Stimulated activated memory B cell treated with anti-CD40 and anti-IgM and Interleukin-4, amounts not matched to agents 10 μg/mL and 1 μg/mL and 100 μg/mL, for 72 hours (primary cell): Measurements from ENCODE around the gene TTLL13.
A peak's percentile ranks its signal among the peaks of the same experiment; 100 is the strongest.

Source experiments
- ATAC-seq: fragments of 150-1000 bp; cut with Tn5 transposase; 2 replicates; pipeline ENCODE4 v1.10.0; 2021
- H3K27ac Mint-ChIP-seq: one replicate; pipeline ENCODE4 v1.8.0; 2022; ENCODE audit warnings: mild to moderate bottlenecking, mixed read lengths
- H3K27me3 Mint-ChIP-seq: one replicate; pipeline ENCODE4 v1.8.0; 2022; ENCODE audit warnings: mixed read lengths
- H3K36me3 Mint-ChIP-seq: one replicate; pipeline ENCODE4 v1.8.0; 2022; ENCODE audit warnings: mixed read lengths
- H3K4me1 Mint-ChIP-seq: one replicate; pipeline ENCODE4 v1.8.0; 2022; ENCODE audit warnings: mixed read lengths
- H3K4me3 Mint-ChIP-seq: one replicate; pipeline ENCODE4 v1.8.0; 2022; ENCODE audit warnings: mild to moderate bottlenecking, moderate library complexity, mixed read lengths
- H3K9me3 Mint-ChIP-seq: one replicate; pipeline ENCODE4 v1.8.0; 2022; ENCODE audit warnings: mixed read lengths

Gene TTLL13

GRCh38 chr15:90227816-90228772 lies 21.3 kb upstream of the TTLL13 start:
- peaks cover 44% of the 10 kb centered on the region for H3K4me1 Mint-ChIP-seq
- H3K9me3 Mint-ChIP-seq: no peaks in the 10 kb centered on the region
- H3K27ac Mint-ChIP-seq: peak overlapping the region; percentile 49
- ATAC-seq: no peak
- H3K4me3 Mint-ChIP-seq: no peak overlapping the region
- no peaks in the 10 kb centered on the region for H3K27me3 Mint-ChIP-seq
- peaks cover 60% of the 10 kb centered on the region for H3K36me3 Mint-ChIP-seq

GRCh38 chr15:90228960-90229359 lies 20.4 kb upstream of the TTLL13 start:
- Mint-ChIP-seq H3K27me3 (no peaks in the 10 kb centered on the region), H3K9me3 (no peaks in the 10 kb centered on the region), H3K4me1 (peaks cover 46% of the 10 kb centered on the region), H3K4me3 (no peak overlapping the region), H3K36me3 (peaks cover 53% of the 10 kb centered on the region), H3K27ac (peak overlapping the region; percentile 49)
- ATAC-seq: no peak

- H3K9me3 Mint-ChIP-seq: no peaks in the 10 kb centered on the region
- no peak for ATAC-seq
- peak overlapping the region; percentile 87 for H3K27ac Mint-ChIP-seq
- H3K4me3 Mint-ChIP-seq: no peak overlapping the region
- no peaks in the 10 kb centered on the region for H3K27me3 Mint-ChIP-seq
- H3K36me3 Mint-ChIP-seq: peaks cover 42% of the 10 kb centered on the region
- H3K4me1 Mint-ChIP-seq: peaks cover 53% of the 10 kb centered on the region
These were observed 19.3 kb upstream of the TTLL13 start for GRCh38 chr15:90230071-90230494.

GRCh38 chr15:90230610-90231009 lies 18.7 kb upstream of the TTLL13 start:
- Mint-ChIP-seq H3K27me3 (no peaks in the 10 kb centered on the region), H3K9me3 (no peaks in the 10 kb centered on the region), H3K4me3 (peak overlapping the region; percentile 94), H3K36me3 (peaks cover 36% of the 10 kb centered on the region), H3K4me1 (peaks cover 56% of the 10 kb centered on the region), H3K27ac (peak overlapping the region; percentile 87)
- no peak for ATAC-seq

- H3K27me3 Mint-ChIP-seq: no peaks in the 10 kb centered on the region
- H3K36me3 Mint-ChIP-seq: peaks cover 37% of the 10 kb centered on the region
- peak overlapping the region; percentile 87 for H3K27ac Mint-ChIP-seq
- H3K9me3 Mint-ChIP-seq: no peaks in the 10 kb centered on the region
- peak; percentile 62 for ATAC-seq
- H3K4me3 Mint-ChIP-seq: peak overlapping the region; percentile 94
- H3K4me1 Mint-ChIP-seq: peaks cover 56% of the 10 kb centered on the region
These were observed 18.0 kb upstream of the TTLL13 start for GRCh38 chr15:90231028-90232017.

- Mint-ChIP-seq H3K4me1 (peaks cover 56% of the 10 kb centered on the region), H3K4me3 (peak overlapping the region; percentile 94)
These were observed 17.2 kb upstream of the TTLL13 start for GRCh38 chr15:90232196-90232595.

GRCh38 chr15:90232941-90233386 lies 16.4 kb upstream of the TTLL13 start:
- H3K4me3 Mint-ChIP-seq: peak overlapping the region; percentile 94
- H3K36me3 Mint-ChIP-seq: peaks cover 43% of the 10 kb centered on the region

More at GRCh38 chr15:90232196-90232595, 17.2 kb upstream of the TTLL13 start:
- peak overlapping the region; percentile 87 for H3K27ac Mint-ChIP-seq
- H3K36me3 Mint-ChIP-seq: peaks cover 43% of the 10 kb centered on the region
- no peaks in the 10 kb centered on the region for H3K9me3 Mint-ChIP-seq
- no peak for ATAC-seq
- H3K27me3 Mint-ChIP-seq: no peaks in the 10 kb centered on the region

GRCh38 chr15:90233387-90234095 lies 15.8 kb upstream of the TTLL13 start, which contains the start of gene CIB1:
Gene CIB1 (minus strand): TSS chr15:90233941. CDS start chr15:90233885, 56 bp downstream.
- H3K27ac Mint-ChIP-seq: peak within 1 kb of the TSS; percentile 87
- no peaks in the 10 kb centered on the region for H3K9me3 Mint-ChIP-seq
- no peaks in the 10 kb centered on the region for H3K27me3 Mint-ChIP-seq
- H3K4me3 Mint-ChIP-seq: peak within 1 kb of the TSS; percentile 94
- peak; percentile 94 for ATAC-seq
- peaks cover 56% of the 10 kb centered on the region for H3K4me1 Mint-ChIP-seq
- H3K36me3 Mint-ChIP-seq: peaks cover 48% of the 10 kb centered on the region

More at GRCh38 chr15:90232941-90233386, 16.4 kb upstream of the TTLL13 start:
- no peaks in the 10 kb centered on the region for H3K27me3 Mint-ChIP-seq
- peaks cover 56% of the 10 kb centered on the region for H3K4me1 Mint-ChIP-seq
- H3K9me3 Mint-ChIP-seq: no peaks in the 10 kb centered on the region
- peak overlapping the region; percentile 87 for H3K27ac Mint-ChIP-seq
- no peak for ATAC-seq

- Mint-ChIP-seq H3K4me3 (peak within 1 kb of the TSS; percentile 94), H3K9me3 (no peaks in the 10 kb centered on the region), H3K4me1 (peaks cover 49% of the 10 kb centered on the region), H3K27me3 (no peaks in the 10 kb centered on the region), H3K27ac (peak within 1 kb of the TSS; percentile 87), H3K36me3 (peaks cover 44% of the 10 kb centered on the region)
- ATAC-seq: no peak
These were observed 15.0 kb upstream of the TTLL13 start, which contains the start of gene GDPGP1 for GRCh38 chr15:90234096-90234988. Gene GDPGP1 (plus strand): TSS chr15:90234209. CDS start chr15:90240909, 6,700 bp downstream.

- no peak for ATAC-seq
- Mint-ChIP-seq H3K4me1 (peaks cover 9% of the 10 kb centered on the region), H3K36me3 (peaks cover 32% of the 10 kb centered on the region), H3K9me3 (no peaks in the 10 kb centered on the region), H3K4me3 (no peak overlapping the region), H3K27ac (no peak overlapping the region), H3K27me3 (no peaks in the 10 kb centered on the region)
These were observed 10.0 kb upstream of the TTLL13 start for GRCh38 chr15:90239371-90239770.

- ATAC-seq: no peak
- Mint-ChIP-seq H3K4me1 (no peaks in the 10 kb centered on the region), H3K27ac (no peak overlapping the region), H3K36me3 (peaks cover 31% of the 10 kb centered on the region), H3K27me3 (no peaks in the 10 kb centered on the region), H3K4me3 (no peak overlapping the region), H3K9me3 (no peaks in the 10 kb centered on the region)
These were observed 8.5 kb upstream of the TTLL13 start for GRCh38 chr15:90240856-90241255.

GRCh38 chr15:90241343-90242192 lies 7.8 kb upstream of the TTLL13 start:
- no peak for ATAC-seq
- no peak overlapping the region for H3K4me3 Mint-ChIP-seq

More at GRCh38 chr15:90241343-90242192, 7.8 kb upstream of the TTLL13 start:
- H3K27ac Mint-ChIP-seq: no peak overlapping the region
- no peaks in the 10 kb centered on the region for H3K27me3 Mint-ChIP-seq
- no peaks in the 10 kb centered on the region for H3K9me3 Mint-ChIP-seq
- no peaks in the 10 kb centered on the region for H3K4me1 Mint-ChIP-seq
- H3K36me3 Mint-ChIP-seq: peaks cover 24% of the 10 kb centered on the region
